Measurements from ENCODE around the gene PHF3. TPM values are rescaled to one million over a fixed set of nuclear protein-coding genes. Genes with fewer than 3 reads are reported as not detected.

Gene PHF3
- total RNA-seq, 1 donor from 2014 or later: 56.7 TPM

- ATAC-seq (ENCODE audit: low read depth): no peak
- intact Hi-C loops (cut with micrococcal nuclease): no loop called here
- ChIA-PET CTCF (no interaction called here), POLR2A (no interaction called here)
- Mint-ChIP-seq H3K4me3 (no peak overlapping the region), H3K9me3 (no peaks in the 10 kb centered on the region), H3K27me3 (no peaks in the 10 kb centered on the region), H3K36me3 (ENCODE audit: low read depth) (peaks cover 30% of the 10 kb centered on the region), H3K27ac (no peak overlapping the region), H3K4me1 (peaks cover 46% of the 10 kb centered on the region)
- no peak for DNase-seq
- no peak for TF ChIP-seq CTCF (IDR thresholded peaks at IDR 0.05)
These were observed 41.7 kb downstream of the PHF3 start for GRCh38 chr6:63677282-63677681.

GRCh38 chr6:63683071-63683603 lies 47.5 kb downstream of the PHF3 start:
- Mint-ChIP-seq H3K27ac (peak overlapping the region; percentile 75), H3K4me1 (peaks cover 60% of the 10 kb centered on the region), H3K9me3 (no peaks in the 10 kb centered on the region), H3K4me3 (no peak overlapping the region), H3K27me3 (no peaks in the 10 kb centered on the region), H3K36me3 (ENCODE audit: low read depth) (peaks cover 50% of the 10 kb centered on the region)
- no peak for DNase-seq
- intact Hi-C loops (cut with micrococcal nuclease): loop anchor here (10.0 kb wide), 1 partner anchor 108 kb away; the partner anchor contains the start of genes LOC128125822 and PTP4A1
- ChIA-PET CTCF (interaction anchor here (1.2 to 2.0 kb wide), 4 partner anchors 48 to 109 kb away, joined by 3 to 6 read pairs (median 6); partner anchors contain the start of gene PHF3), POLR2A (interaction anchor here (1.5 kb wide), 1 partner anchor 48 kb away, joined by 7 read pairs; the partner anchor contains the start of gene PHF3)
- TF ChIP-seq CTCF (IDR thresholded peaks at IDR 0.05): no peak
- ATAC-seq (ENCODE audit: low read depth): no peak

GRCh38 chr6:63685446-63686379 lies 50.1 kb downstream of the PHF3 start:
- peak; percentile 89 for ATAC-seq (ENCODE audit: low read depth)
- H3K36me3 Mint-ChIP-seq (ENCODE audit: low read depth): peaks cover 39% of the 10 kb centered on the region
- H3K4me3 Mint-ChIP-seq: peak overlapping the region; percentile 13
- H3K4me1 Mint-ChIP-seq: peaks cover 45% of the 10 kb centered on the region
- intact Hi-C loops (cut with micrococcal nuclease): loop anchor here (1.0 to 10.0 kb wide), 3 partner anchors 50 to 111 kb away; partner anchors contain the start of genes LOC128125822, PHF3 and PTP4A1
- no peak for TF ChIP-seq CTCF (IDR thresholded peaks at IDR 0.05)
- no peaks in the 10 kb centered on the region for H3K27me3 Mint-ChIP-seq
- POLR2A ChIA-PET: interaction anchor here (0.6 to 1.2 kb wide), 3 partner anchors 19 to 50 kb away, joined by 3 to 8 read pairs (median 3); partner anchors contain the start of gene PHF3
- no peak for DNase-seq
- H3K9me3 Mint-ChIP-seq: no peaks in the 10 kb centered on the region
- peak overlapping the region; percentile 77 for H3K27ac Mint-ChIP-seq
- CTCF ChIA-PET: interaction anchor here (1.7 kb wide), 1 partner anchor 87 kb away, joined by 9 read pairs; no protein-coding TSS in a partner anchor

GRCh38 chr6:63689421-63689820 lies 53.8 kb downstream of the PHF3 start:
- Mint-ChIP-seq H3K27ac (peak overlapping the region; percentile 10), H3K4me3 (no peak overlapping the region), H3K9me3 (no peaks in the 10 kb centered on the region), H3K4me1 (peaks cover 23% of the 10 kb centered on the region), H3K36me3 (ENCODE audit: low read depth) (peaks cover 30% of the 10 kb centered on the region), H3K27me3 (no peaks in the 10 kb centered on the region)
- ChIA-PET CTCF (no interaction called here), POLR2A (no interaction called here)
- no peak for ATAC-seq (ENCODE audit: low read depth)
- DNase-seq: no peak
- intact Hi-C loops (cut with micrococcal nuclease): loop anchor here (10.0 kb wide), 1 partner anchor 115 kb away; the partner anchor contains the start of genes LOC128125822 and PTP4A1
- TF ChIP-seq CTCF (IDR thresholded peaks at IDR 0.05): no peak

GRCh38 chr6:63690221-63690620 lies 54.6 kb downstream of the PHF3 start:
- Mint-ChIP-seq H3K27ac (no peak overlapping the region), H3K27me3 (no peaks in the 10 kb centered on the region), H3K4me3 (no peak overlapping the region), H3K36me3 (ENCODE audit: low read depth) (peaks cover 28% of the 10 kb centered on the region), H3K4me1 (peaks cover 16% of the 10 kb centered on the region), H3K9me3 (no peaks in the 10 kb centered on the region)
- intact Hi-C loops (cut with micrococcal nuclease): no loop called here
- ChIA-PET POLR2A (interaction anchor here (0.7 to 1.2 kb wide), 2 partner anchors 9 to 55 kb away, joined by 3 read pairs; partner anchors contain the start of gene PHF3), CTCF (interaction anchor here (0.8 kb wide), 1 partner anchor 55 kb away, joined by 3 read pairs; no protein-coding TSS in a partner anchor)
- ATAC-seq (ENCODE audit: low read depth) (no peak), DNase-seq (no peak)
- TF ChIP-seq CTCF (IDR thresholded peaks at IDR 0.05): no peak

All from activated B cell treated with CpG ODN at 0.5 μM for 24 hours (primary cell).